ENCODE measurements around the gene RNF144B.
"Not testable (repeated sequence)": the region's sequence is repeated elsewhere in the genome, so short reads cannot be mapped to it uniquely, and the experiment has no call there.

Gene RNF144B

DNA sequence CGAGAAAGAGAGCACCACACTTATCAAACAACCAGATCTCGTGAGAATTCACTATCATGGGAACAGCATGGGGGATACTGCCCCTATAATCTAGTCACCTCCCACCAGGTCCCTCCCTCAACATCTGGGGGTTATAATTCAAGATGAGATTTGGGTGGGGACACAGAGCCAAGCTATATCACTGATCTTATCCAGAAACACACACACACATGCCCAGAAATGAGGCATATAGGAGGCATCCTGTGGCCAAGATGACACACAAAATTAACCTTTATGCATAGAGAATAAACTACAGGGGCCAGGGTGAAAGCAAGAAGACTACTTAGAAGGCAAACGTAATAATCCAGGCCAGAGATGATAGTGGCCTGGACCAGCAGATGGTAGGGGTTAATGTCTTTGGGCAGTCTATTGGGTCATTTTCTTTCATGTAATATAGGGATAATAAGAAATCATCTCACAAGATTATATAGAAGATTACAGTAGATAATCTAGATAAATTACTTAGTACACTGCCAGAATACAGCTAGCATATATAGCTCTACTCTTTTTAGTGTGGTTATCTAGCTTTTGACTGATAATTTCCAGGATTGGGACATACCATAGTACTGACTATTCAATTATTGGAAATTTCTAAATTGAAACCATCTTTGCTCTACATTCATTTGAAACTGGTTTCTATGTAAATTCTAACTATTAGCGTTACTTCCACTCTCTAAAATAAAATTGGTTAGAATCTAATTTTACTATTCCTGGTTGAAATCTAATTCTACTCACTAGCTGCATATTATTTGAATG is 20.0 kb downstream of the RNF144B start:
- no peak overlapping the region for H3K4me3 ChIP-seq (ENCODE audit: low read depth, low read length)

DNA sequence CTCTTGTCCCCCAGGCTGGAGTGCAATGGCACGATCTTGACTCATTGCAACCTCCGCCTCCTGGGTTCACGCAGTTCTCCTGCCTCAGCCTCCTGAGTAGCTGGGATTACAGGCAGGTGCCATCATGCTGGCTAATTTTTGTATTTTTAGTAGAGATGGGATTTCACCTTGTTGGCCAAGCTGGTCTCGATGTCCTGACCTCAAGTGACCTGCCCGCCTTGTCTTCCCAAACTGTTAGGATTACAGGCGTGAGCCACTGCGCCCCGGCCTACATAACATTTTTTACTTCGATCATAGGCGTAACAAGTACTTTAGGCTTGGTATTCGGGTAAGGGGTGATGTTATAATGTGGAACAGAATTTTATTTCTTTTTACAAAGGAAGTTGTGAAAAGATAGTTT is 22.5 kb downstream of the RNF144B start:
- H3K4me3 ChIP-seq (ENCODE audit: low read depth, low read length), result not testable (repeated sequence)

DNA sequence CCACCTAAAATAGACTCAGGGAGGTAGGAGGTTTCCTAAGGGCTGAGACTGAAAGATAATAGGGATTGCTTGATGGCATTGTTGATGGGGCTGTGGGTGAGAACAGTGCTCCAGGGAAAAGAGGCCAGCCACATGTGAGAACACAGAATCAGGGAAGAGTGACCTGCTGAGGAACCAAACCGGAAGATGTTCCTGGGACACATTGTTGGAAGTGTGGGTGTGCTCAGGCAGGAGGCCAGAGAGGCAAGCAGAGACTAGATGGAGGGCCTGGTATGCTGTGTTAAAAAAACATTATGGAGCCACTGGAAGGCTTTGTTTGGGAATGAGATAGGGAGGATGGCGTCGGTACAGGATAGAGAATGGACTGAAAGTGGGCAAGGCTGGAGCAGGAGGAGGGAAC is 23.3 kb downstream of the RNF144B start:
- no peak overlapping the region for H3K4me3 ChIP-seq (ENCODE audit: low read depth, low read length)

DNA sequence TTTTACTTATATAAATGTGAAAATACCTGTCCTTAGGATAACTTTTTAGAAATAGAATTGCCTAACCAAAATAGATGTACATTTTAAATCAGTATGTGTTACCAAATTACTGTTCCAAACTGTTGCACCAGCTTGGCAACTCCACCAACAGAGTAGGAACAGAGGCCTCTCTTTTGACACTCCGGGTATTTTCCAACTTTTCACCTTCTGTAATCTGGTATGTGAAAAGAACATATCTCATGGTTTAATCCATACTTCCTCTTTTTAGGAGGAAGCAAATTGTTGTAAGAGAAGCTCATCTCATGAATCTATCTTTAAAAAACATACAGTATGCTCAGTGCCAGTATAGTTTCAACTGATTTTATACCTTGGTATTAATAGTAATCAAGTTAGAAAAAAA is 24.9 kb downstream of the RNF144B start:
- H3K4me3 ChIP-seq (ENCODE audit: low read depth, low read length), result no peak overlapping the region

DNA sequence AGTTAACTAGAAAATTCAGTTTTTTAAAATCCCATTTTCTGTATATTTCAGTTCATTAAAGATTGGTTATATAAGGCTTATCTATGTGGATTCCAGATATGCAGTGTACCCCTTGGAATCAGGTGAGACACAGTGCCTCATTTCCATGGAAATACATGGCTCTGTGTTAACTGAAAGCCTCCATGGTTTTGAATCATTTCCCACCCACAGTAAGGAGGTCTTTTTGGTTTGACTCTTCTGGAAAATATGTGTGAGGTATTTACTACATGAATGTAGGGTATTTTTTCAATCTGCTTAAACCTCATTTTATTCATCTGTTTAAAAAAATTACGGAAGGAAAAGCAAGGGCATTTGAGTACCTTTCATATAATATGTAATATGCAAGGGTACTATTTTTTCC is 25.5 kb downstream of the RNF144B start:
- no peak overlapping the region for H3K4me3 ChIP-seq (ENCODE audit: low read depth, low read length)

DNA sequence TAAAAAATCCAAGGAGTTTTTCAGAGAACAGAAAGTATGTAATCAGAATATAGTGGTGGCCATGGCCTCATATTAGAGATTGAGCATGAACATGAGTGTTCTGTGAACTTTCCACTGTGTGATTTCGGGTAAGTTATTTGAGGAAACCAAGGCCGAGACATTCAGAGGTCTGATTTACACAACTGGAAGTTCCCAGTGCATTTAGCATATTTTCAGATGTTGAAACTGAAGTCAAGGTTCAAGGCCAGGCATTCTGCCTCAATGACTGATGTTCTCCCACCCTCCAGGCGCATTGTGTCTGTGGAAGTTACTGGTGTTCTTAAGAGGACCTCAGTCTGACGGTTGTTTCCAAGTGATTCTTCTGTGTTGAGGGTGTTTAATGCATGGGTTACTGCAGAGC is 26.2 kb downstream of the RNF144B start:
- H3K4me3 ChIP-seq (ENCODE audit: low read depth, low read length), result no peak overlapping the region

DNA sequence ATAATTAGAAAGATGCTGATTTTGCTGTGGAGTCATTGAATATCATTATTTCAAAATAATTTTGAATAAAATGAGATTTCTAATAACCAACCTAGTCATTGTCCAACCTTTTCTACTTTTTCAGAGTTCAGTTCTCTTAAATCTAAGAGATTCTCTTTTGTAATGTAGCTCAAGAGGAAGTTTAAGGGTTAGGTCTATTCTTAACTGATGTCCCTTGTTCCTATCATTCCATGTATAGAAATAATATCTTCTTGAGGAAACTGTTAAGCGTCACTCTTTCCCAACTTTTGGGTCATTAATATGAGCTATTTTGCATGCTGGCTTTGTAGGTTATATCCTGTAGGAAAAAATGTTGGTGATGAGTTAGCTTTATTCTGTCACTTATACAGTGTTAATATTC is 27.0 kb downstream of the RNF144B start:
- H3K4me3 ChIP-seq (ENCODE audit: low read depth, low read length), result no peak overlapping the region

DNA sequence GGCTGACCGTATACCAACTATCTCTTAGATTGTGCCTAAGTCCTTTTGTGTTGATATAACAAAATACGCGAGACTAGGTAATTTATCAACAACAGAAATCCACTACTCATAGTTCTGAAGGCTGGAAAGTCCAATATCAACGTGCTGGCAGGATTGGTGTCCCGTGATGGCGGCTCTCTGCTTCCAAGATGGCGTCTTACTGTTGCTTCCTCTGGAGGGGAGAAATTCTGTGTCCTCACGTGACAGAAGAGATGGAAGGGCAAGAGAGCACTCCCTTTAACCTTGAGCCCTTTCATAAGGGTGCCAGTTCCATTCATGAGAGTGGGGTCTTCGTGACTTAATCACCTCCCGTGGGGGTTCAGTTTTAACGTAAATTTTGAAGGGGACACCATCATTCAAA is 28.1 kb downstream of the RNF144B start:
- H3K4me3 ChIP-seq (ENCODE audit: low read depth, low read length), result no peak overlapping the region

DNA sequence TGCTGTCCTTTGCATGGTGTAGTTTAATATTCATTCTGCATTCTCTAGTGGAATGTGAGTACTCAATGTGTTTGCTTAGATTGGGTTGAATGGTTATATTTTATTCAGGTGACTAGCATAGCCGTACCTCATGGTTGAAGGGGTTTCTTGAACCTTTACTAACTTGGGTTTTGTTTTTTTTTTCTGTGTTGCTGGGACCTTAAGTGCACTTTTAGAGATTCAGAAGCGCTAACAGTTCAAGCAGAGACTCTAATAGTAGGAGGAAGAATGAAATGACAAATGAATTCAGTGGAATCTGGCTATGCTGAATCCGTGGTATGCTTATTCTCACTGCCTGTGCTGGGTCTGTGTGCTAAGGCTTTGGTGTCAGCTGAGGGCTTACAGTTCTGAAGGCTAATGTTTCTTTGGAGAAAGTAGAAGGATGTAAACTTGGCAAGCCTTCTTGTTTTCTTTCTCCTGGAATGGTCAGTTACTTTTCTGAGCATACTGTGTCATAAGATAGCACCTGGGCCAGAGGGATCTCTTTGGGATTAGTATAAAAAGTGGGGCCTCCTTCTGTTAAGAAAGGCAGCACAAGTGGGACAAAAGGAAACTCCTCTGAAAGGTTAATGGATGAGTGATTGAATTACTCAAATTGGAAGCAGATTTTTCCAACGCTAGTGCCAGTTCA is 28.7 kb downstream of the RNF144B start:
- H3K4me3 ChIP-seq (ENCODE audit: low read depth, low read length), result no peak overlapping the region

DNA sequence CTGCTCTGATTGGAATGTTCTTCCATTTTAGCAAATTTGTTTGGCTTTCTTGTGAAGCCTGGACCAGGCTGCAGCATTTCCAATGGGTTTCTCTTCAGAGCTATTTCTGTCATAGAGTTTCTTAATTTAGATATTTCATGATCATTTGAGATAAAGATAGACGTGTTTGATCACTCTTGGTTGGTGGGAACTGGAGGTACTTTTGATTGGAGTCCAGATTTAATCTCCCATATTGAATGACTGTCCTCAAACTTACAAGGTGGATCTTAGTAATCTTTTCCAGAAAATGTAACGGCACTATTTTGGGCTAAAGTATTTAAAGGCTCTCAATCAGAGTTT is 29.2 kb downstream of the RNF144B start:
- H3K4me3 ChIP-seq (ENCODE audit: low read depth, low read length), result no peak overlapping the region

DNA sequence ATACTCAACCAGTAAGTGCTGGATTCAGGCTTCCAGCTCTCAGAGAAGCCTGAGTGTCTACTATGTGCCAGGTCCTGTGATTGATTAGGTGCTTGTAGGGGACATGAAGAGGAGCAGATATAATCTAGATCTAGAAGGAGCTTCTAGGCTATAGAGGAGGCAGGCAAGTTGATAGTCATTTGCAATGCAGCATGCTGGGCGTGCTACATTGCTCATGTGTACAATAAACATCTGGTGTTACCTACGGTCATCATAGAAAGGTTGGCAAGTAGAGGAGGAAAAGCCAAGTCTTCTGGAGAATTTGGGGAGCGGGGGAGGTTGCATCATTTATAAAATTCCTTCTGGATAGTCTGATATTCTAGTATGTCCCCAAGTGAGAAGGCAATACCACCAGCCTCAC is 33.2 kb downstream of the RNF144B start:
- no peak overlapping the region for H3K4me3 ChIP-seq (ENCODE audit: low read depth, low read length)

DNA sequence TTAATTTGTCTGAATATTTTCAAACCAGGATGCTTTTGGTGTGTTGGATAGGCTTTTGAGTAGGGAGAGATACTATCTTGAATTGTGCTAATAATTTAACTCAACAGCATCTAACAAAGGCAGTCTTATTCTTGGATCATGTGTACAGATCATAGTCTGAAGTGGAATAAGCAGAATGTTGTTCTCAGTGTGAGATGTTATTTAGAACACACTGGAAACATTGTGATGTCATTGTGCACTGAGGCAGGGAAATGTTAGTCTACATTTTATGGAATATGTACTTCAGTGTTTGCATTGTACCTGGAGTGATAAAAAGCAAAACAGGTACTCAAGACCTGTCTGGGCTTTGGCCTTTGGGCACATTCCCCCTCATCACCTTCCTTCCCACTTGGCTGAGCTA is 35.0 kb downstream of the RNF144B start:
- no peak overlapping the region for H3K4me3 ChIP-seq (ENCODE audit: low read depth, low read length)

DNA sequence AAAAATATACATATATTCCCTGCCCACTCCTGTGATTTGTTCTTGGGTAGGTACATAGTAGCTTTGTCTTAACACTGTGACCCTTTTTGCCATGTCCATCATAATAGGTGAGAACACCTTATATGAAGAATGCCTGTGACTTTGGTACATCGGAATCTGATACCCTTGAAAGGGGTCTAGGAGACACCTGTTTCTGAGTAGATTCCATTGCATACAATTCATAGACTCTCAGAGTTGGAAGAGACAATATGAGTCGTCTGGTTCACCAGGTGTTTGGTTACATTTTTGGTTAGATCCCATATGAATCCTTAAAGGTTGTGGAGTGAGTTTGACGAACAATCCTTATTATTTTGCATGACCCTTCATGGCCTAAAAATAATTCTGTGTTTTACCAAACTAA is 36.3 kb downstream of the RNF144B start:
- no peak overlapping the region for H3K4me3 ChIP-seq (ENCODE audit: low read depth, low read length)

DNA sequence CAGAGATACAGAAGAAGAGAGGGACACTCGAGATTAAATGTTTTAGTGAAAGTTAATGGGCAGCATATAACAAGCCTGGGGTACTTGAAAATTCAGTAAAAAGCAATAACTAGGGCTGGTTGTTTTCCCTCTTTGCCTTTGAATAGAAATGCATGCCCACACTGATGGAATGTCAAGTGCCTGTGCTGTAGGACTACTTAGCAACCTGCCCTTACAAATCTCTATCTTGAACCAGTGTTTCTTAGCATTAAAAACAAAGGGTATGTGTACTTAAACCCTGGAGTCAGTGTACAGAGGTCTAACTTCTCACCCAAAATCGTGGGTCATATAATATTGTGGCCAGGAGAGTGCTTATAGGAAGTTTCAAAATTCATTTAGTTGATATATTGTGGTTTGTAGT is 37.1 kb downstream of the RNF144B start:
- no peak overlapping the region for H3K4me3 ChIP-seq (ENCODE audit: low read depth, low read length)

DNA sequence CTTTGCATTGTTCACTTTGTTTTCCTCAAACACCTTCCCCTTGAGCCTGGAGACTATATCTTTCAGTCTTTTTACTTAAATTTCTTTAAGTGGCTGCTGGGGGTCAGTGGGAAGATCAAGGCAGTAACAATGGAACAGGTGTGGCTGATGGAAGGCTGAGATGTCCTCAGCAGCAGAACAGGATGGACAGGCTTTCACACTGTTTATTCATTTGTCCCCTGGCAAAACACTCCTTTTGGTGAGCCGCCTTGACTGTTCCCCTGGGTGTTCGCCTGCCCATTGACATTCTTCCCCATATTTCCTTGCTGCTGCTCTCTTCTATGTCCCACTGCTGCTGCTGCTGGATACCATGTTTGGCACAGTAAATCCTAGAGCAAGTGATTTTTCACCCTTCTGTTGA is 38.1 kb downstream of the RNF144B start:
- no peak overlapping the region for H3K4me3 ChIP-seq (ENCODE audit: low read depth, low read length)

DNA sequence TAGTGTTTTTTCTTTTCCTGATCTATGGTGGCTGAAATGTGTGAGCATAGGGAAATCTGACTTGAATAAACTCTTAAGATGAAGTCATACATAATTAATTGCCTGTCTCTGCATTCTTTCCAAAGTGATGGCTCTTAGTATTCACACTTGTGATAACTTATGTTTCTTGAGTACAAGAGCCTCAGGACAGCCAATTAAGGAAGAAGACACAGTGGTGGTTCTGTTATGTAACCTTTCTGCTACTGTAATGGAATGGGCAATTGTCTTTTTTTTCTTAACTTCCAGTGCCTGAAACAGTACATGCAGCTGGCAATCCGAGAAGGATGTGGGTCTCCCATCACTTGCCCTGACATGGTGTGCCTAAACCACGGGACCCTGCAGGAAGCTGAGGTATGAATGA is 40.1 kb downstream of the RNF144B start:
- H3K4me3 ChIP-seq (ENCODE audit: low read depth, low read length), result no peak overlapping the region

DNA sequence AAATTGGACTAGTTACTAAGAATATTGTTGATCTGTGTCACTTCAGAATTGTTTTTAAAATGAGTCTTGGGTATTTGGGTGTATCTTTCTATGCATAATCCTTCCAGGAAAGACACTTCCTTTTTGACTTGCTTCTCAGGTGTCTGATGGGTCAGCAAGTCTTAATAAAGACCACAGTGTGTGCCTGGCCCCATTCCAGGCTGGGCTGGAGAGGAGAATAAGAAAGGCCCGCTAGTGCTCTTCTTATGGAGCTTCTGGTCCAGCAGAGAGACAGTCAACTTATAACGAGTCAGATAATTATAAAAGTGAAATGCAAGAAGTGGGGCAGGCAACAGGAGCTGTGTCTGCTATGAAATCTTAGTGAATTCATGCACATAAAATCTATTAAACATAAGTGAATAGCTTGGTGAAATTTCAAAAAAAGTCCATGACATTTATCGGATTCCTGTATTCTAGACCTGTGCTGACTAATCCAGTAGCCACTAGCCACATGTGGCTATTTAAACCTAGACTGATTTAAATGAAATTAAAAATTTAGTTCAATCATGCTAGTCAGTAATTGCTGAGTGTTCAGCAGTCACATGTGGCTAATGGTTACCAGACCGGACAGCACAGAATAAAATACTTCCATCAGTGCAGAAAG is 42.6 kb downstream of the RNF144B start:
- no peak overlapping the region for H3K4me3 ChIP-seq (ENCODE audit: low read depth, low read length)

DNA sequence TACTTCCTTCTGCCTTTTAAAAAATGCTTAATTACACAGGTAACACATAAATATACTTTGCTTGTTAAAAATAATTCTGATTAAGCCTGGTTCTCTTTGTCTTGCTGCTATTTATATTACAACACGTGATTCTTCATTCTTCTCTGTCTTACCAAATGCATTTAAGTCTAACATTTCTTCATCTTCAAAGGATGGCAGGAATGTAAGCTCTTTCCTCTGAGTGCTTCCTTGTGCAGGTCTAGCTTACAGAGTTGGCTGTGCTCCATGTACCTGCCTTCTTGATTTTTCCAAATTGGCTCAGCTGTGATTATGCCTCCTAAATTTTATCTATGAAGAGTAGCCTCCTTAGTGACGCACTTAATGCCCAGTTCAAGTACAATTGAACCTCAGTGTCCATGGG is 44.4 kb downstream of the RNF144B start:
- H3K4me3 ChIP-seq (ENCODE audit: low read depth, low read length), result no peak overlapping the region

DNA sequence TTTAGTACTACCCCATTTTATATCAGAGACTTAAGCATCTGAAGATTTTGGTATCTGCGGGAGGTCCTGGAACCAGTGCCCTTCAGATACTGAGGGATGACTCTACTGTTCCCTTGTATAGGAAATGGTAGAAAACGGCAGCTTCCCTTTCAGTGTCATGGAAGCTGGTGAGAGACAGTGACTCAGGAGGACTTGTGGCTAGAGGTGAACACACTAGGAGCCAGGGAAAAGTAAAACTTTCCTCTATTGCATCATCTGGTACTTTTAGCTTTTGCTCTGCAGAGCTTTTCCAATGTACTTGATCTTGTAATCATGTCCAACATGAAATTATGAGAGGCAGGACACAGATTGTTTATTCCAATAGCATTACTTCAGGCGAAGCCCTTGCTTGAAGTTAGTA is 45.0 kb downstream of the RNF144B start:
- no peak overlapping the region for H3K4me3 ChIP-seq (ENCODE audit: low read depth, low read length)

DNA sequence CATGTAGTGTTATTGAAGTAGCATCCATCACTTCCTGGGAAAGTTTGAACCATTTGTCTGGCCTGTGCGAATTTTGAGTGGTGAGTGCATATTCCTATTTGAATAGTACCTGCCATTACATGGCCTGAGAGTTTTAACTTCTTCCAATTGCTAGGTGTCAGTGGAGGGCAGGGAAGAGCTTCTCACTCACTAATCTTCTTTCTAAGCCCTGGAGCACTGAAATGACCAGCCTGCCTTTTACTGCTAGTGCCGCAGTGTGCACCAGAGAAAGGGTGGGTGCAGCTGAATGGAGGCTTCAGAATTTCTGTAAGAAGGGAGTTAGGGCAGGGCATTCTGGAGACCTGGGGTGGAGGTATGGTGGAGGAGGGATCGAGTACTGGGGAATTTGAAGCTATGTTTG is 45.5 kb downstream of the RNF144B start:
- H3K4me3 ChIP-seq (ENCODE audit: low read depth, low read length), result no peak overlapping the region

DNA sequence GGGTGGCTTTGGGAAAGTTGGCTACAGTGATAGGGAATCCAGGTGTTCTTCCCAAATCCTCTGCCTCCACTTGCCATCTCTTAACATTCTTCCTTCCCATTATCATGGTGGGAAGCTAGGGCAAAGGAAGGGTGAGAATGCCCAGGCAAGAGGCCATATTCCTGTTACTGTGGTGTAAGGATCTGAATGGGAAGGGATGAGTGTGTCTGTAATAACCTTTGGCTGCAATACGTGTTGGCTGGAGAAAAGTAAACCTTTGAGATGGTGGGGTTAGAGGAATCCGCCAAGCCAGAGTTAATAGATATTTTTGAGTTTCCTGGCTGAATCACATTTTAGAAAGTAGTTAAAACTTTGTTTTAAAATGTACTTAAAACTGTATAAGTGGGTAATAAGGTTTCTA is 45.9 kb downstream of the RNF144B start:
- H3K4me3 ChIP-seq (ENCODE audit: low read depth, low read length), result no peak overlapping the region

DNA sequence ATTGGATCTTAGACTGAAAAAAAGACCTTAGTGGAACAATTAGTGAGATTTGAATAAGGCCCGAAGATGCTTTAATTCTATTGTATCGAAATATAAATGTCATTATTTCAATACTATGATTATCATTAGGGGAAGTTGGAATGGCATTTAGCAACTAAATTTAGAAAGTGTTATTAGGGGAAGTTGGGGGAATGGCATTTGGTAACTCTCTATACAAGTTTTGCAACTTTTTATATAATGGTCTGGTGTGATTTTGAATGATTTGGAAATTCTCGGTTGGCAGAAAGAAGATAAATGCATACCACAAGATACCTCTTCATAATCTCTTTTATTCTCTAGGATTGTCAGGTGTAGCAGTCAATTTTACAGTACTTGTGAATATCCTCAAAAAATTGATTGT is 49.2 kb downstream of the RNF144B start:
- no peak overlapping the region for H3K4me3 ChIP-seq (ENCODE audit: low read depth, low read length)

Measured in iPS-11a (cell line).